ENCODE results near the gene PRTN3. TPM values are rescaled to one million over a fixed set of nuclear protein-coding genes. Genes with fewer than 3 reads are reported as not detected.
A peak's percentile ranks its signal among the peaks of the same experiment; 100 is the strongest.

Gene PRTN3, protein sequence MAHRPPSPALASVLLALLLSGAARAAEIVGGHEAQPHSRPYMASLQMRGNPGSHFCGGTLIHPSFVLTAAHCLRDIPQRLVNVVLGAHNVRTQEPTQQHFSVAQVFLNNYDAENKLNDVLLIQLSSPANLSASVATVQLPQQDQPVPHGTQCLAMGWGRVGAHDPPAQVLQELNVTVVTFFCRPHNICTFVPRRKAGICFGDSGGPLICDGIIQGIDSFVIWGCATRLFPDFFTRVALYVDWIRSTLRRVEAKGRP
- total RNA-seq = not detected
- long read RNA-seq, donor 1 = 0 reads
- long read RNA-seq, donor 2 = 0 reads

DNA sequence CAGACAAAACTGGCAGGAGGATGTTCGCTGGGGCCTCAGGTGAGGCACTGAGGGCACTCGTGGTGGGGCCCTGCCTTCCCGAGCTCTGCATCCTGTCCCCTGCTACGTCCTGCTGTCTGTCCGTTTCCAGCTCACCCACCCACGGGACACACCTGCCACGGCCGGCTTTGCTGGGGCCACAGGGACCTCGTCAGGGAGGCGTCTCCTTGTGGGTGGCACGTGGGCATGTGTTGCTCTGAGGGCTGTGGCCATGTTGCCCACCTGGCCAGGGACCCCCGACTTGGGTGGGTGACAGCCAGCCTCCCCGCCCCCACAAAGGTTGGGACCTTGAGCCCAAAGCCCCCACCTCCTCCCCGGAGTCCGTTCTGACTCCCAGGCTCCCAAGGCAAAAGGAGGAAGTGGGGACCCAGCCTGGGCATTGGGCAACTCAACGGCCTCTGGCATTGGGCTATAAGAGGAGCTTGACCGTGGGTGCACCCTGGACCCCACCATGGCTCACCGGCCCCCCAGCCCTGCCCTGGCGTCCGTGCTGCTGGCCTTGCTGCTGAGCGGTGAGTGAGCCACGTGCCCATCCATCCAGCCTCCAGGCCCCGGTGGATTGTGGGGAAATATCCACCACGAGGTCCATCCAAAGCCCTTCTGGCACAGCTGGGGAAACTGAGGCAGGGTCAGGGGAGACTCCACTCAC is at the start of gene PRTN3:
Gene PRTN3, plus strand, starts transcription at position 481 of the 688 bp plus-strand sequence. Its CDS starts 10 bp downstream, at position 491.
- no peak within 1 kb of the TSS for H3K4me3 ChIP-seq
- intact Hi-C loops (cut with DNase I, micrococcal nuclease) = no loop called here
- TF ChIP-seq, protein P1, sequence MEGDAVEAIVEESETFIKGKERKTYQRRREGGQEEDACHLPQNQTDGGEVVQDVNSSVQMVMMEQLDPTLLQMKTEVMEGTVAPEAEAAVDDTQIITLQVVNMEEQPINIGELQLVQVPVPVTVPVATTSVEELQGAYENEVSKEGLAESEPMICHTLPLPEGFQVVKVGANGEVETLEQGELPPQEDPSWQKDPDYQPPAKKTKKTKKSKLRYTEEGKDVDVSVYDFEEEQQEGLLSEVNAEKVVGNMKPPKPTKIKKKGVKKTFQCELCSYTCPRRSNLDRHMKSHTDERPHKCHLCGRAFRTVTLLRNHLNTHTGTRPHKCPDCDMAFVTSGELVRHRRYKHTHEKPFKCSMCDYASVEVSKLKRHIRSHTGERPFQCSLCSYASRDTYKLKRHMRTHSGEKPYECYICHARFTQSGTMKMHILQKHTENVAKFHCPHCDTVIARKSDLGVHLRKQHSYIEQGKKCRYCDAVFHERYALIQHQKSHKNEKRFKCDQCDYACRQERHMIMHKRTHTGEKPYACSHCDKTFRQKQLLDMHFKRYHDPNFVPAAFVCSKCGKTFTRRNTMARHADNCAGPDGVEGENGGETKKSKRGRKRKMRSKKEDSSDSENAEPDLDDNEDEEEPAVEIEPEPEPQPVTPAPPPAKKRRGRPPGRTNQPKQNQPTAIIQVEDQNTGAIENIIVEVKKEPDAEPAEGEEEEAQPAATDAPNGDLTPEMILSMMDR (IDR thresholded peaks at IDR 0.05) = no peak
- DNase-seq (no peak), ATAC-seq (no peak)
- H3K9me3 ChIP-seq = no peaks in the 10 kb centered on the region
- H3K36me3 ChIP-seq (ENCODE audit: low read depth) = no peaks in the 10 kb centered on the region
- H3K4me1 ChIP-seq (ENCODE audit: low read depth) = peaks cover 9% of the 10 kb centered on the region

DNA sequence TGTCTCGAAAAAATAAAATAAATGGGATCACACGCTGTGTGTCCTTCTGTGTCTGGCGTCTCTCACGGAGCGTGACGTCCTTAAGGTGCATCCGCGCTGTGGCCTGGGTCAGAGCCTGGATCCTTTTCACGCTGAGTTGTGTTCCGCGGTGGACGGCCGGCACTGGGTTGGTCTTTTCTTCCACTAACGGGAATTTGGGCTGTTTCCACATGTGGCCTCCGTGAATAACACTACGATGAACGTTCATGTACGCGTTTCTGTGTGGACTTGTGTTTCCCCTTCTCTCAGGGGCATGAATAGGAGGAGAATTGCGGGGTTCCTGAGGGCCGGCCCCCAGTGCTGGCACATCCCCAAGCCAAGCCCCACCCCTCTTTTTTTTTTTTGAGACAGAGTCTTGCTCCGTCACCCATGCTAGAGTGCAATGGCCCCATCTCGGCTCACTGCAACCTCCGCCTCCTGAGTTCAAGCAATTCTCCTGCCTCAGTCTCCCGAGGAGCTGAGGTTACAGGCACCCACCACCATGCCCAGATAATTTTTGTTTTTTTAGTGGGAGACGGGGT is 49.7 kb upstream of the PRTN3 start:
- intact Hi-C loops (cut with DNase I, micrococcal nuclease) = no loop called here
- TF ChIP-seq, protein P1 (IDR thresholded peaks at IDR 0.05) = no peak
- DNase-seq (no peak), ATAC-seq (no peak)
- Histone ChIP-seq H3K4me3 (no peak overlapping the region), H3K36me3 (ENCODE audit: low read depth) (no peaks in the 10 kb centered on the region), H3K9me3 (no peaks in the 10 kb centered on the region), H3K4me1 (ENCODE audit: low read depth) (peaks cover 5% of the 10 kb centered on the region)

DNA sequence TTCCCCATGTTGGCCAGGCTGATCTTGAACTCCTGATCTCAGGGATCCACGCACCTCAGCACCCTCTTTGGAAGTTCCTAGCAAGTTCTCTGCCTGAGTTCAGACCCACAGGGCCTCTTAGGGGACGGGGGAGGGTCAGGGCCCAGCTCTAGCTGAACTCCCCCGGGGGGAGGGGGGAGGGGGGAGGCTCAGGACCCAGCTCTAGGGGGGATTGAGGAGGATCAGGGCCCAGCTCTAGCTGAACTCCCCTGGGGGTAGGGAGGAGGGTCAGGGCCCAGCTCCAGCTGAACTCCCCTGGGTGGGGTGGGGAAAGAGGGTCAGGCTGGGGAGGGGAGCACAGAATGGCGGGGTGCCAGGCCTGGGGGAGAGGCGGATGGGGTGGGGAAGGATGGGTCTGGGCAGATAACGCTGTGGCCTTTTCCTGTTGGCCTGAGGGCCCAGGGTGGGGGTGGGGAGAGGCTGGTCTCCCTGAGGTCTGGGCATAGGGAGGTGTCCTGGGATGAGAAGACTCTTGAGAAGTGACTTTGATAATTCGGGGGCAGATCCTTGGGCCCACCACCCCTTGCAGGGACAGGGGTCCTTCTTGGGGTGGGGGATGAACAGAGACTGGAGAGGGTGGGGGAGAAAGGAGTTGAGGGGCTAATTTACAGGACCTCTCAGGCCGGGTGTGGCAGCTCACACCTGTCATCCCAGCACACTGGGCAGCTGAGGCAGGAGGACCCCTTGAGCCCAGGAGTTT is 49.1 kb upstream of the PRTN3 start:
- ATAC-seq (no peak), DNase-seq (no peak)
- H3K4me1 ChIP-seq (ENCODE audit: low read depth) = peaks cover 8% of the 10 kb centered on the region
- H3K9me3 ChIP-seq = no peaks in the 10 kb centered on the region
- H3K36me3 ChIP-seq (ENCODE audit: low read depth) = no peaks in the 10 kb centered on the region
- TF ChIP-seq, protein P1 (IDR thresholded peaks at IDR 0.05) = no peak
- intact Hi-C loops (cut with DNase I, micrococcal nuclease) = no loop called here
- H3K4me3 ChIP-seq = no peak overlapping the region

DNA sequence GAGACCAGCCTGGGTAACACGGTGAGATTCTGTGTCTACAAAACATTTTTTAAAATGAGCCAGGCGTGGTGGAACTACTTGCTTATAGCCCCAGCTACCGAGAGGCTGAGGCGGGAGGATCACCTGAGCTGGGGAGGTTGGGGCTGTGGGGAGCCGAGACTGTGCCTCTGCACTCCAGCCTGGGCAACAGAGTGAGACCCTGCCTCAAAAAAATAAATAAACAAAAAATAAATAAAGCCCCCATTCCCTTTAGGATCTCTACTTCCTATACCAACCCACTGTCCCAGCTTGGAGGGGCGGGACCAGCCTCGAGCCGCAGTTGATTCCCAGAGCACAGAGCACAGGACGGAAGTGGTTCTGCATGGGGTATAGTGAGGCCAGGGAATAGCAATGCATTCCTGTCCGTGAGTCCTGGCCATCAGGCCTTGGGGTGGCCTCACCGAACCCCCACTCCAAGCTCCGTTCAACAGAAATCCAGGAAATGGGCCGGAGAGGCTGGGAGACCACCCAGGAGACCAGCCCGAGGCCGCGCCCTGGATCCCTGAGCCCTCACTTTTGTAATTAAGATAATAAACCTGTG is 48.4 kb upstream of the PRTN3 start:
- Histone ChIP-seq H3K36me3 (ENCODE audit: low read depth) (peaks cover 5% of the 10 kb centered on the region), H3K9me3 (no peaks in the 10 kb centered on the region), H3K4me1 (ENCODE audit: low read depth) (peaks cover 8% of the 10 kb centered on the region), H3K4me3 (no peak overlapping the region)
- ATAC-seq = no peak
- intact Hi-C loops (cut with DNase I, micrococcal nuclease) = no loop called here
- TF ChIP-seq, protein P1 (IDR thresholded peaks at IDR 0.05) = no peak
- no peak for DNase-seq

DNA sequence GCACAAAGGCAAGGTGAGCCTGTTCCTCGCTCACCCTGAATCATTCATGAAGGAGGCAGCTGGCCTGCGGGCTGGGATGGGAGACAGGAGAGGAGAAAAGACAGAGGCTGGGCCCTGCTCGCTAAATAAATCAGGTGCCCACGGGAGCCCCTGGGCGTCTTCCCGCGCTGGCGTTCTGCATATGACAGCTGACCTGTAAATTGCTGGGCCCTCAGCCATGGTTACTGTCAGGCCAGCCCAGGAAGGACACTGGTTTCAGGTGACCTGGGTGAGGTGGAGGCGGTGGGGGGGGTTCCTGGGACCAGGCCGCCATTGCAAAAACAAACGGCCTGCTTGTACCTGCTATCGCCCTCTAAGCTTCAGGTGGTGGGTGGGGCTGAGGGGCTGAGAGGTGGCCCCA is 47.0 kb upstream of the PRTN3 start:
- H3K4me3 ChIP-seq = no peak overlapping the region
- ATAC-seq (no peak), DNase-seq (peak in 1 of 3 donors; percentile 31)
- peaks cover 5% of the 10 kb centered on the region for H3K36me3 ChIP-seq (ENCODE audit: low read depth)
- H3K9me3 ChIP-seq = no peaks in the 10 kb centered on the region
- TF ChIP-seq, protein P1 (IDR thresholded peaks at IDR 0.05) = no peak
- peaks cover 9% of the 10 kb centered on the region for H3K4me1 ChIP-seq (ENCODE audit: low read depth)
- intact Hi-C loops (cut with DNase I, micrococcal nuclease) = no loop called here
